HL-60 (cell line): Measurements from ENCODE around the gene EP400.

Experiments used
- DNase-seq, 2 experiments: peaks; one replicate each; pipeline ENCODE4 v3.0.0-alpha.2; 2010 to 2020; ENCODE audit warnings: low read depth in 1 of 2, low spot score in 1 of 2
- H3K27ac ChIP-seq: fragments of 250-450 bp; sonication (Bioruptor Pico); replicated peaks from 2 replicates; pipeline ENCODE4 v1.5.1; 2020; ENCODE audit warnings: mild to moderate bottlenecking, moderate library complexity
- H3K27me3 ChIP-seq: fragments of 250-450 bp; sonication (Bioruptor Pico); 2 replicates; pipeline ENCODE4 v1.5.1; 2021; ENCODE audit warnings: mild to moderate bottlenecking, moderate library complexity; ENCODE audit not compliant: insufficient read depth, poor library complexity, severe bottlenecking
- H3K4me3 ChIP-seq: replicated peaks from 2 replicates; pipeline ENCODE4 v1.5.1; 2011; ENCODE audit warnings: mild to moderate bottlenecking, control low read depth, low read length; ENCODE audit not compliant: insufficient read depth
- CTCF ChIP-seq: IDR thresholded peaks from one replicate; pipeline ENCODE4 v1.5.1; 2011; ENCODE audit warnings: low read length, control low read depth, inconsistent platforms; ENCODE audit not compliant: insufficient read depth
- GABPA ChIP-seq: IDR thresholded peaks from 2 replicates; pipeline ENCODE4 v1.6.1; 2012; ENCODE audit warnings: low read depth
- POLR2AphosphoS5 ChIP-seq: IDR thresholded peaks from 2 replicates; pipeline ENCODE4 v1.6.1; 2012; ENCODE audit warnings: low read depth
- REST ChIP-seq: IDR thresholded peaks from 2 replicates; pipeline ENCODE4 v1.6.1; 2012; ENCODE audit warnings: low read depth; ENCODE audit not compliant: insufficient replicate concordance
- SPI1 ChIP-seq: IDR thresholded peaks from 2 replicates; pipeline ENCODE4 v1.6.1; 2012; ENCODE audit warnings: low read depth, mild to moderate bottlenecking, borderline replicate concordance

EP400 gene

GRCh38 chr12:131933387-131933786 is 16.4 kb upstream of the EP400 start:
- no peak for DNase-seq
- Histone ChIP-seq H3K27ac (no peak overlapping the region), H3K4me3 (no peak overlapping the region), H3K27me3 (no peaks in the 10 kb centered on the region)
- TF ChIP-seq CTCF (no peak), GABPA (no peak), REST (no peak), POLR2AphosphoS5 (no peak), SPI1 (no peak)

GRCh38 chr12:131934535-131934934 is 15.2 kb upstream of the EP400 start:
- TF ChIP-seq REST (no peak), CTCF (no peak), SPI1 (no peak), POLR2AphosphoS5 (no peak), GABPA (no peak)
- no peak for DNase-seq
- Histone ChIP-seq H3K27me3 (no peaks in the 10 kb centered on the region), H3K4me3 (no peak overlapping the region), H3K27ac (no peak overlapping the region)

- TF ChIP-seq POLR2AphosphoS5 (no peak), REST (no peak), GABPA (no peak), CTCF (no peak), SPI1 (no peak)
- no peak for DNase-seq
- Histone ChIP-seq H3K4me3 (no peak overlapping the region), H3K27ac (no peak overlapping the region), H3K27me3 (no peaks in the 10 kb centered on the region)
These were observed 11.7 kb upstream of the EP400 start for GRCh38 chr12:131938082-131938481.
